ENCODE data around the gene EFNA5. TPM values are rescaled to one million over a fixed set of nuclear protein-coding genes. Genes with fewer than 3 reads are reported as not detected.
A peak's percentile ranks its signal among the peaks of the same experiment; 100 is the strongest.

The EFNA5 gene
- total and polyA plus RNA-seq, 10 of the 15 experiments (the other 5 are each of a cell fraction or from before 2014, with no cell fraction given), result 0.19 to 12.6 (median 3.9) TPM

- Histone ChIP-seq H4K20me1 (ENCODE audit: control insufficient read depth, insufficient read depth) (no peaks in the 10 kb centered on the region), H2AFZ (ENCODE audit: control insufficient read depth, low read depth, low read length) (no peak overlapping the region), H3K9ac (ENCODE audit: control insufficient read depth, insufficient read depth, low read length) (no peak overlapping the region), H3K36me3 (ENCODE audit: control insufficient read depth in 2 of 2, insufficient read depth in 2 of 2, low read length in 1 of 2) (no peaks in the 10 kb centered on the region), H3K4me1 (ENCODE audit: control insufficient read depth, insufficient read depth, low read length) (peaks cover 4% of the 10 kb centered on the region), H3K4me2 (ENCODE audit: control insufficient read depth, insufficient read depth) (no peak overlapping the region), H3K79me2 (ENCODE audit: control insufficient read depth, insufficient read depth, low read length) (peaks cover 5% of the 10 kb centered on the region), H3K27ac (ENCODE audit: control insufficient read depth, insufficient read depth) (no peak overlapping the region), H3K27me3 (replicated peaks in 1 of 2; ENCODE audit: control insufficient read depth in 2 of 2, insufficient read depth in 2 of 2, low read length in 1 of 2) (no peaks in the 10 kb centered on the region), H3K9me3 (replicated peaks; ENCODE audit: control insufficient read depth, insufficient read depth, low read length) (no peaks in the 10 kb centered on the region; the same call in 1 of the 3 replicates), H3K4me3 (no peak overlapping the region)
- intact Hi-C loops (cut with micrococcal nuclease; ENCODE audit: unreplicated experiment), result no loop called here
- ChIA-PET POLR2A (interaction anchor here (0.5 kb wide), 1 partner anchor 62 kb away, joined by 7 read pairs; no protein-coding TSS in a partner anchor), SMC1A (ENCODE audit: uncharacterized antibody, unreplicated experiment) (interaction anchor here (1.1 to 6.8 kb wide), 11 partner anchors 9 to 82 kb away, joined by 3 to 68 read pairs (median 6); no protein-coding TSS in a partner anchor), CTCF (interaction anchor here (1.4 to 3.7 kb wide), 2 partner anchors 14 to 116 kb away, joined by 5 to 17 read pairs; no protein-coding TSS in a partner anchor), RAD21 (ENCODE audit: unreplicated experiment) (interaction anchor here (0.6 to 1.4 kb wide), 4 partner anchors 18 to 112 kb away, joined by 3 to 4 read pairs (median 4); no protein-coding TSS in a partner anchor)
- ATAC-seq (no peak), FAIRE-seq (no peak), DNase-seq (ENCODE audit: low read depth, low spot score) (no peak)
- BruUV-seq (replicated peaks), result no TSS peak
- WGBS (ENCODE audit: insufficient coverage, insufficient replicate concordance, low lambda C conversion rate, missing lambda C conversion rate), result 38% methylated on average over 3 of the region's 3 CpGs
- TF ChIP-seq RAD21 (IDR thresholded peaks at IDR 0.05; ENCODE audit: insufficient read depth, low read depth, low read length) (peak; percentile 19; the same call in 1 of the 2 replicates), ASH2L (IDR thresholded peaks at IDR 0.05; ENCODE audit: borderline replicate concordance, low read depth) (no peak)
- in situ Hi-C loops (cut with MboI), result no loop called here
Observed at GRCh38 chr5:107457138-107457537, 213.6 kb downstream of the EFNA5 start.

- H3K27ac ChIP-seq (ENCODE audit: control insufficient read depth, insufficient read depth), result peak overlapping the region; percentile 15; the same call in 1 of the 2 replicates
- FAIRE-seq (peak; percentile 52), DNase-seq (ENCODE audit: low read depth, low spot score) (peak; percentile 79), ATAC-seq (peak; percentile 76)
- ChIA-PET POLR2A (interaction anchor here (0.5 to 3.1 kb wide), 5 partner anchors 9 to 193 kb away, joined by 3 to 19 read pairs (median 5); no protein-coding TSS in a partner anchor), SMC1A (ENCODE audit: uncharacterized antibody, unreplicated experiment) (interaction anchor here (0.7 to 6.8 kb wide), 22 partner anchors 8 to 160 kb away, joined by 3 to 68 read pairs (median 4); no protein-coding TSS in a partner anchor), RAD21 (ENCODE audit: unreplicated experiment) (interaction anchor here (0.6 to 3.0 kb wide), 20 partner anchors 9 to 726 kb away, joined by 3 to 25 read pairs (median 4); no protein-coding TSS in a partner anchor), CTCF (interaction anchor here (0.8 to 3.7 kb wide), 8 partner anchors 9 to 351 kb away, joined by 3 to 17 read pairs (median 4); no protein-coding TSS in a partner anchor)
- no peaks in the 10 kb centered on the region for H3K36me3 ChIP-seq (ENCODE audit: control insufficient read depth in 2 of 2, insufficient read depth in 2 of 2, low read length in 1 of 2)
- H2AFZ ChIP-seq (ENCODE audit: control insufficient read depth, low read depth, low read length), result no peak overlapping the region
- H3K4me2 ChIP-seq (ENCODE audit: control insufficient read depth, insufficient read depth), result peak overlapping the region; percentile 20; the same call in 1 of the 2 replicates
- H4K20me1 ChIP-seq (ENCODE audit: control insufficient read depth, insufficient read depth), result no peaks in the 10 kb centered on the region
- no peaks in the 10 kb centered on the region for H3K27me3 ChIP-seq (replicated peaks in 1 of 2; ENCODE audit: control insufficient read depth in 2 of 2, insufficient read depth in 2 of 2, low read length in 1 of 2)
- no peaks in the 10 kb centered on the region; the same call in 1 of the 3 replicates for H3K9me3 ChIP-seq (replicated peaks; ENCODE audit: control insufficient read depth, insufficient read depth, low read length)
- BruUV-seq (replicated peaks), result no TSS peak
- H3K9ac ChIP-seq (ENCODE audit: control insufficient read depth, insufficient read depth, low read length), result no peak overlapping the region
- intact Hi-C loops (cut with micrococcal nuclease; ENCODE audit: unreplicated experiment), result no loop called here
- H3K79me2 ChIP-seq (ENCODE audit: control insufficient read depth, insufficient read depth, low read length), result peaks cover 5% of the 10 kb centered on the region
- H3K4me3 ChIP-seq, result no peak overlapping the region
- H3K4me1 ChIP-seq (ENCODE audit: control insufficient read depth, insufficient read depth, low read length), result peaks cover 4% of the 10 kb centered on the region
- in situ Hi-C loops (cut with MboI), result no loop called here
- TF ChIP-seq BMI1 (IDR thresholded peaks at IDR 0.05; ENCODE audit: borderline replicate concordance) (no peak), CEBPZ (IDR thresholded peaks at IDR 0.05; ENCODE audit: low read depth, low read length) (no peak), TCF3 (IDR thresholded peaks at IDR 0.05; ENCODE audit: borderline replicate concordance, insufficient read depth, low read depth, low read length) (no peak), JUNB (IDR thresholded peaks at IDR 0.05) (no peak), PAX8 (IDR thresholded peaks at IDR 0.05) (no peak), NBN (IDR thresholded peaks at IDR 0.05) (no peak), CREB1 (IDR thresholded peaks at IDR 0.05; ENCODE audit: low read depth) (no peak), SMAD1 (IDR thresholded peaks at IDR 0.05; ENCODE audit: low read depth, partially characterized antibody) (no peak), SUPT20H (IDR thresholded peaks at IDR 0.05; ENCODE audit: borderline replicate concordance, control insufficient read depth, low read depth, low read length) (no peak), MXI1 (IDR thresholded peaks at IDR 0.05; ENCODE audit: low read depth, low read length) (no peak)
Observed at GRCh38 chr5:107456281-107456715, 214.4 kb downstream of the EFNA5 start.
